KG1 (cell line): ENCODE measurements around the gene RNF157.
"Not testable (repeated sequence)": the region's sequence is repeated elsewhere in the genome, so short reads cannot be mapped to it uniquely, and the experiment has no call there.

Experiments
- DNase-seq: peaks from one replicate; lab custom pipeline; 2025; lab: John Stamatoyannopoulos, UW

Gene RNF157

GRCh38 chr17:76270770-76271668 lies 30.7 kb upstream of the RNF157 start:
- no peak for DNase-seq

- DNase-seq: no peak
These were observed 29.9 kb upstream of the RNF157 start for GRCh38 chr17:76270127-76270592.

GRCh38 chr17:76268991-76269981 lies 29.0 kb upstream of the RNF157 start:
- no peak for DNase-seq

DNA sequence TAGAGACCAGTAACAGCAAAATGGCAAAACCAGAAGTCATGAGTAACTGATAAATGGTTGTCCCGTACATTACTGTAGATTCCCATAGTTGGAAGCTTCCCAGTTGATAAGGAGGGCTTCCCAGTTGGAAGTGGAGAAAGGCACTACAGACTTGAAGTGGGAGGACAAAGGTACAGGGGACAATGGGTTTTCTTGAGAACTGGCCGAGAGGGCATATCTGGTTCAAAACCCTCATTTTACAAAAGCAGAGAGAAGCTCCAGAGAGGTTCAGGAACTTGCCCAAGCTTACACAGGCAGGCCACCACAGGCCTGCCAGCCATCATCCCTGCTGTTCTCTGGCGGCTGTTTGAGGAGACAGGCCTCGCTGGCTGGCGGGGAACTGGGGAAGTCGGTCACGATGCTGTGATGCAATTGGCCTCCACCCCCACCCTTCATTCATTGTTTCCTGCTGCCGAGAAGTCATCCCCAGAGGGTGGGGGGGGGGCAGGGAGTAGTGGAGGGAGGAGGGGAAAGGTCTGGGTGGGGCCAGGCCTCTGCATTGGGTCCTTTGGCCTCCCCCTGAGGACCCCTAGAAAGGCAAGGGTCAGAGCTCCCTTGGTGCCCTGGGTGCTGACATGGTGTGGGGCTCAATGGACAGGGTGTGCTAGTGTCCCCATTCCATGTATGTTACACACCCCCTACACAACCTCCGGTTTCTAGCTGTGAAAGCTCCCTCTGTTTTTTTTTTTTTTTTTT lies 27.9 kb upstream of the RNF157 start:
- DNase-seq: peak; percentile 46

DNA sequence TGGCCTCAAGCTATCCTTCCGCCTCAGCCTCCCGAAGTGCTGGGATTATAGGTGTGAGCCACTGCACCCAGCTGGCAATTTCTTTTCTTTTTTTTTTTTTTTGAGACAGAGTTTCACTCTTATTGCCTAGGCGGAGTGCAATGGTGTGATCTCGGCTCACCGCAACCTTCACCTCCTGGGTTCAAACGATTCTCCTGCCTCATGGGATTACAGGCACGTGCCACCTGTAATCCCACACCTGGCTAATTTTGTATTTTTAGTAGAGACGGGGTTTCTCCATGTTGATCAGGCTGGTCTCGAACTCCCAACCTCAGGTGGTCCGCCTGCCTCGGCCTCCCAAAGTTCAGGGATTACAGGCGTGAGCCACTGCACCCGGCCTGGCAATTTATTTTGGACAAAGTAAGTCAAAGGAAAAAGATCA lies 27.3 kb upstream of the RNF157 start:
- DNase-seq: not testable (repeated sequence)

- DNase-seq: no peak
These were observed 26.8 kb upstream of the RNF157 start for GRCh38 chr17:76267051-76267576.

GRCh38 chr17:76266244-76266938 lies 26.1 kb upstream of the RNF157 start:
- no peak for DNase-seq

DNA sequence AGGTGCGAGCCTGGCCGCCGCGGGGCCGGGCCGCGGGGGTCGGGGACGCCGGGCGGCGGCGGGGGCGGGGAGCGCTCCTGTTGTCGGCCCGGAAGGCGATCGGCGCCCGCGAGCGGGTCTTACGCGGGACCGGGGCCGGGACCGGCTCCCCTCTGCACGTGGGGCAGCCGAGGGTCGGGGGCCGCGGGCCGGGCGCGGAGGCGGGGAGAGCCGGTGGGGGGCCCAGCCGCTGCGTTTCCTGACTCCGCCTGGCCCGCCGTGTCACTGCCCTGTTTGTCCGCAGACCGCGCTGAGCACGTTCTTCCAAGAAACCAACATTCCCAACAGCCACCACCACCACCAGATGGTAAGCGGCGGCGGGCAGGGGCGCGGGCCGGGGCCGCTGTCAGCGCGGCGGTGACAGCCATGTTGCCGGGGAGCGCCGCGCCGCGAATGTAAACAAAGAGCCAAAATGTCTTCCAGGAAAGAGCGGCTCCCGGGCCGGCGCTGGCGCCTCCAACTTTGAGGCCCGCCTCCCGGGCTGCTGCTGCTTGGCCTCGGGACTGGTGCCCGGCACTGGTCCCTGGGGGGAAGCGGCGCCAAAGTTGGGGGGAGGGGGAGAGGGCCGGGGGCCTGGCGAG lies 25.4 kb upstream of the RNF157 start:
- DNase-seq: no peak

GRCh38 chr17:76264755-76265623 lies 24.7 kb upstream of the RNF157 start, which contains the start of gene UBALD2:
Gene UBALD2, plus strand, starts transcription at chr17:76265348. Its CDS starts 158 bp downstream, at chr17:76265506.
- peak; percentile 98 for DNase-seq

- no peak for DNase-seq
These were observed 24.1 kb upstream of the RNF157 start for GRCh38 chr17:76264425-76264754.

GRCh38 chr17:76263896-76264295 lies 23.6 kb upstream of the RNF157 start:
- no peak for DNase-seq

DNA sequence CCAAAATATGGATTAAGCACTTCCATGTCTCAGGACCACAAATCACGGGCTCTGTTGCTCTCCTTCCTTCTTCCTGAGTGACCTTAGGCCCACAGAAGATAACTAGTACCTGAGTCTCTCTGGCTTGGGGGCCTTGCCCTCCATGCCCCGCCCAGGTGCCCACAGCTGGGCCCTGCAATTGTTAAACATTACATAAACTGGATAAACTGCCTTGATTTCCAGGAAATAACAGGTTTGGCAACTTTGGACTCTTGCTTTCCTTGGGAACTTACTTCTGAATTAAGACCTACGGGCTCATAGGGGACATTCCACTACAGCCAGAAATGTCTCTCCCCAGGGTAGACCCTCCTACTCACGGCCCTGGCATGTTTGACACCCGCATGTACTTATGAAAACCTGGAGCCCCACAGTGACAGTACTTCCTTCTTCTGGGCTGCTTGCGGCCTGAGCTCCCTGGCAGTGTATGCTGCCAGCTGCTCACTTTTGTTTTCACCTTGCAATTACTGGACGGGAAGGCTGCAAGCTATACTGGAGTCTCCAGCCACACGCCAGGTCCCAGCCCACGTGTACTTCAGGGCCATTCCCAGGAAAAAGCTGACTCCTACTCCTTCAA lies 22.5 kb upstream of the RNF157 start:
- DNase-seq: peak; percentile 47

DNA sequence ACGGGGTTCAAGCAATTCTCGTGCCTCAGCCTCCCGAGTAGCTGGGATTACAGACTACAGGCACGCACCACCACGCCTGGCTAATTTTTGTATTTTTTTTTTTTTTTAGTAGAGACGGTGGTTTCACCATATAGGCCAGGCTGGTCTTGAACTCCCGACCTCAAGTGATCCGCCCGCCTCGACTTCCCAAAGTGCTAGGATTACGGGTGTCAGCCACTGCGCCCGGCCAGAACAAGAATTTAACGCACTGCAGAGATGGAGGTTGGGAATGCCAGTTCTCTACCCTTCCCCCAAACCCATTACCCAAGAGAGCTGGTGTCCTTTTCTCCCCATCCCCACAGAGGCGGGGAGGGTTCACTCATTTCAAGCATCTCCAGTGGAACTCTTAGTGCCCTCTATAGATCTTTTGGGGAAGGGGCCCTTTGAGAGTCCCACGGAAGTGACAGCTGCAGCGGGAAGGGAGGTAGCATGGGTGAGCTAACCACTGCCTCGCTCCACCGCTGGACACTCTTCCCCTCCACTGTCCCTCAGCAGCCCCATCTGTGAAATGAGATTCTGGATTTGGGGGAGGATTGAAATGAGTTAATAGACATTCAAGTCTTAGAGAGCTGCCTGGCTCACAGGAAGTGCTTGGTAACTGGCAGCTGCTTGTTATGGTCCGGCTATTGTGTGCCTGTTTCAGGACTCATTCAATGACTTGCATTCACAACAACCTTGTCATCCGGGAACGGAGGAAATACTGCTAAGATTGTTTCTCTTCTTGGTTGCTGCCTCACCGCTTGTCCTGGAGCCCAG lies 21.3 kb upstream of the RNF157 start:
- no peak for DNase-seq

- DNase-seq: no peak
These were observed 20.4 kb upstream of the RNF157 start for GRCh38 chr17:76260669-76261068.

DNA sequence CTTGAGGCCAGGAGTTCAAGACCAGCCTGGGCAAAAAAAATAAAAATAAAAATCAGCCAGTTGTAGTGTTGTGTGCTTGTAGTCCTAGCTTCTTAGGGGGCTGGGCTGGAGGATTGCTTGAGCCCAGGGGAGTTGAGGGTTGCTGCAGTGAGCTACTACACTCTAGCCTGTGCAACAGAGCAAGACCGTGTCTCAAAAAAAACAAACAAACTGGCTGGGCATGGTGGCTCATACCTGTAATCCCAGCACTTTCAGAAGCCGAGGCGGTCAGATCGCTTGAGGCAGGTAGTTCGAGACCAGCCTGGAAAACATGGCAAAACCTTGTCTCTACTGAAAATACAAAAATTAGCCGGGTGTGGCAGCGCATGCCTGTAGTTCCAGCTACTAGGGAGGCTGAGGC lies 19.9 kb upstream of the RNF157 start:
- DNase-seq: no peak

DNA sequence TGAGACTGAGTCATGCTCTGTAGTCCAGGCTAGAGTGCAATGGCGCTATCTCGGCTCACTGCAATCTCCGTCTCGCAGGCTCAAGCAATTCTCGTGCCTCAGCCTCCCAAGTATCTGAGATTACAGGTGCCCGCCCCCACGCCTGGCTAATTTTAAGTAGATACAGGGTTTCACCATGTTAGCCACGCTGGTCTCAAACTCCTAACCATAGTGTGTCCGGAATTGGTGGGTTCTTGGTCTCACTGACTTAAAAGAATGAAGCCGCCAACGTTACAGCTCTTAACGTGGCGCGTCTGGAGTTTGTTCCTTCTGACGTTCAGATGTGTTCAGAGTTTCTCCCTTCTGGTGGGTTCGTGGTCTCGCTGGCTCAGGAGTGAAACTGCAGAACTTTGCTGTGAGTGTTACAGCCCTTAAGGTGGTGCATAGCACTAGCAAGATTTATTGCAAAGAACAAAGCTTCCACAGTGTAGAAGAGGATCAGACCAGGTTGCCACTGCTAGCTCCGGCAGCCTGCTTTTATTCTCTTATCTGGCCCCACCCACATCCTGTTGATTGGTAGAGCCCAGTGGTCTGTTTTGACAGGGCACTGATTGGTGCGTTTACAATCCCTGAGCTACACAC lies 16.2 kb upstream of the RNF157 start:
- not testable (repeated sequence) for DNase-seq

DNA sequence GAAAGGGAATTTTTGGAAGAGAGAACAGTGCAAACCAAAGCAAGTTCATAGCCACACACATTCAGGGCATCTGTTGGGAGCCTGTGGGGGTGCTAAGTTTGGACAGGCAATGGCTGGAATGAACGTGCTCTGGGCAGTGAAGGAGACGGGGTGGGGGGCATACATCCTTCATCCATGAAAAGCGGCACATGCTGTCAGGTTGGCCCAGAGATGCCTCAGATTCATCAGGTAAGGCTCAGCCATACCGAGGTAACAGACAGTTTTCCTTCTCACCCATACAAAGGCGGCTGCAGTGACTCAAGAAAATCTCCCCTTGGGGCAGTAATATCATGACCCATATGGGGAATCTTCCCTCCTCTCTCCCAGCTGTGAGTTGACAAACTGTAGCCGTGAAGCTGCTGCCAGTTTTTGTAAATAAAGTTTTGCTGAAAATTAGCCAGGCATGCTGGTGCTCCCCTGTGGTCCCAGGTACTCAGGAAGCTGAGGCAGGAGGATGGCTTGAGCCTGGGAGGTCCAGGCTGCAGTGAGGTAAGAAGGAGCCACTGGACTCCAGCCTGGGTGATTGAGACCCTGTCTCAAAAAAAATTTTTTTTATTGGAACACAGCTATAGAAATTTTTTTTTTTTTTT lies 15.6 kb upstream of the RNF157 start:
- no peak for DNase-seq
